HepG2 (cell line): ENCODE measurements around the gene TMEM100.

Experiments
- CBFB ChIP-seq: sonication (generic); formaldehyde crosslinking; IDR thresholded peaks from 2 replicates; pipeline ENCODE4 v1.4.0; 2020; ENCODE audit warnings: missing genetic modification reagents
- HDAC2 ChIP-seq: sonication (generic); formaldehyde crosslinking; IDR thresholded peaks from 2 replicates; pipeline ENCODE4 v1.4.0; 2020; ENCODE audit warnings: missing genetic modification reagents
- RFX5 ChIP-seq: IDR thresholded peaks from 2 replicates; pipeline ENCODE4 v1.6.1; 2011; ENCODE audit warnings: low read depth, low read length, improper control_type of control experiment
- YY1 ChIP-seq: IDR thresholded peaks from 2 replicates; pipeline ENCODE4 v1.6.1; 2011; ENCODE audit warnings: low read length, low read depth, moderate library complexity, mild to moderate bottlenecking; ENCODE audit not compliant: insufficient read depth, insufficient replicate concordance
- ZNF3 ChIP-seq: IDR thresholded peaks from 2 replicates; pipeline ENCODE4 v1.7.0; 2017; ENCODE audit warnings: inconsistent platforms

DNA sequence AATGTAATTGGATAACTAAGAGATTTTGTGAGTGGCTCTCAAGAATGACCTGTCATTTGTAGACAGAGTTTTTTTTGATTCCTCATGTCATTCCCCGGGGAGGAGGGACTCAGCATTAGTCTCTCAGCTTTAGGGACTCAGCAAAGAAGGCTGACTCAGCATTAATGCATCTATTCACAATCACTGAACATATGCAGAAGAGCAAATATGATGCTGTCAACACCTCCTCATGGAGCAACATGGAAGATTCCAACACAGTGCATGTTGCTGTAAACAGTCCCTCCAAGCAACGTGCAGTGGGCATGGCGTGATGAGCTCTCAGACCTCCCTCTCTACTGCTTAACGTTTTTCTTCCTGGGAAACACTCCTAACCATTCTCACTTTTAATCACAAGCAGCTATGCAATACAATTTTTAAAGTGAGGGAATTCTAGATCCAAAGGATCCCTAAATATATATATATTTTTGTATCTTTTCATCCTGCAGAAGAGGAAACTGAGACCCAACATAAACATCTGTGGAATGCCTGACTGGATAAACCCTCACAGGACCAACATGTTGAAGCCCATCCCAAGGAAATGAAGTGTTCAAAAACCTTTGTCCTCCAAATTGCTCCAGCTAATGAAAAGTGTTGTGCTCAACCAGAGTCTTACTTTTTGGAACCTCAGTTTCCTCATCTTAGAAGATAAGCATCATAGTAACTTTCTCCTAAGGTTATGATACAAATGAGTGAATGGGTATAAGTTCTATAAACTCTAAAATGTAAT, 38.9 kb downstream of the TMEM100 start:
- TF ChIP-seq RFX5, result no peak
- TF ChIP-seq YY1, result no peak
- no peak for TF ChIP-seq ZNF3 (CRISPR knock-in tag)
- TF ChIP-seq CBFB (CRISPR knock-in tag), result no peak
- TF ChIP-seq HDAC2 (CRISPR knock-in tag), result no peak
